Testis (tissue), 3 donors: Measurements from ENCODE around the gene CKMT1B. TPM values are rescaled to one million over a fixed set of nuclear protein-coding genes. Genes with fewer than 3 reads are reported as not detected.
"Not testable (repeated sequence)": the region's sequence is repeated elsewhere in the genome, so short reads cannot be mapped to it uniquely, and the experiment has no call there.

Experiments
- DNase-seq: peaks from one replicate; pipeline ENCODE4 v3.0.0-alpha.2; 2019
- H3K27ac ChIP-seq, 2 donors: fragments of 200-600 bp; sonication (generic); one replicate each; pipeline ENCODE4 v1.5.1; 2019
- H3K27me3 ChIP-seq: fragments of 200-600 bp; sonication (generic); one replicate; pipeline ENCODE4 v1.5.1; 2019
- H3K36me3 ChIP-seq: fragments of 200-600 bp; sonication (generic); one replicate; pipeline ENCODE4 v1.5.1; 2017; ENCODE audit warnings: low read depth; ENCODE audit errors: missing control alignments
- H3K4me1 ChIP-seq: fragments of 200-600 bp; sonication (generic); one replicate; pipeline ENCODE4 v1.5.1; 2019
- H3K4me3 ChIP-seq, 2 donors: fragments of 200-600 bp; sonication (generic); one replicate each; pipeline ENCODE4 v1.5.1; 2017 to 2019
- H3K9me3 ChIP-seq: fragments of 200-600 bp; sonication (generic); one replicate; pipeline ENCODE4 v1.5.1; 2017
- POLR2A ChIP-seq: fragments of 450-650 bp; IDR thresholded peaks from one replicate; pipeline ENCODE4 v1.6.1; 2017; ENCODE audit warnings: antibody characterized with exemption, mild to moderate bottlenecking, moderate library complexity
- WGBS, 2 donors: methylation state at CpG; one replicate each; pipeline ENCODE4 v1.1.5; 2018; 5-methylcytosine and 5-hydroxymethylcytosine counted together
- intact Hi-C: fragments of 100-400 bp; cut with DNase I; formaldehyde crosslinking; loops from one replicate; pipeline ENCODE4 v1.15.1; 2023; ENCODE audit warnings: low total_unique reads
- polyA plus RNA-seq: library from polyadenylated mRNA; stranded (reverse); fragments of 350-450 nt; fragmentation: Illumina TruSeq; extraction: RNeasy Lipid Tissue Mini Kit (QIAGEN cat#74804); gene quantifications from one replicate; pipeline ENCODE4 v1.2.3, GENCODE V29; 2014; ENCODE audit warnings: low read depth, low replicate concordance; ENCODE audit not compliant: insufficient read depth
- small RNA-seq, 2 donors: library from RNA; depleted of rRNA; stranded (forward); fragments of <200 nt; gene quantifications; one replicate each; pipeline ENCODE3, GENCODE V24; 2016
- total RNA-seq, 2 donors: library from RNA; depleted of rRNA; stranded (reverse); fragments of >200 nt; gene quantifications; one replicate each; pipeline ENCODE4 v1.2.3, GENCODE V29; 2016
- TF ChIP-seq, protein P1 (sequence below), 3 experiments: fragments of 450-650 bp in 2 of 3; fragments of 200-600 bp in 1 of 3; sonication (generic) in 1 of 3; IDR thresholded peaks; one replicate each; pipeline ENCODE4 v1.5.1; 2016 to 2019; ENCODE audit warnings: antibody characterized with exemption in 3 of 3, mild to moderate bottlenecking in 2 of 3, moderate library complexity in 1 of 3

CKMT1B gene
- total and polyA plus RNA-seq, 3 donors from 2014 or later, result 0.56 to 0.57 TPM; not detected in 1

DNA sequence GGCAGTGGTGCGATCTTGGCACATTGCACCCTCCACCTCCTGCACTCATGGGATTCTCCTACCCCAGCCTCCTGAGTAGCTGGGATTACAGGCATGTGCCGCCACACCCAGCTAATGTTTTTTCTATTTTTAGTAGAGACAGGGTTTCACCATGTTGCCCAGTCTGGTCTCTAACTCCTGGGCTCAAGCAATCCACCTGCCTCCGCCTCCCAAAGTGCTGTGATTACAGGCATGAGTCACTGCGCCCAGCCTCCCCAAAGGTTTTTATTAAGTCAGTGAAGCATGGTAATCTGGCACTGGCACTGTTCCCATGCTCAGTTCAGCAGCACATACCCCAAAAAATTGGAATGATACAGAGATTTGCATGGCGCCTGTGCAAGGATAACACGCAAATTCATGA, 8.4 kb downstream of the CKMT1B start:
- H3K27me3 ChIP-seq, DNase-seq, H3K4me1 ChIP-seq, H3K4me3 ChIP-seq, H3K27ac ChIP-seq, H3K9me3 ChIP-seq, intact Hi-C loops, H3K36me3 ChIP-seq: not testable (repeated sequence)
- 87 to 88% methylated on average over 6 of the region's 6 CpGs for WGBS, 2 donors

DNA sequence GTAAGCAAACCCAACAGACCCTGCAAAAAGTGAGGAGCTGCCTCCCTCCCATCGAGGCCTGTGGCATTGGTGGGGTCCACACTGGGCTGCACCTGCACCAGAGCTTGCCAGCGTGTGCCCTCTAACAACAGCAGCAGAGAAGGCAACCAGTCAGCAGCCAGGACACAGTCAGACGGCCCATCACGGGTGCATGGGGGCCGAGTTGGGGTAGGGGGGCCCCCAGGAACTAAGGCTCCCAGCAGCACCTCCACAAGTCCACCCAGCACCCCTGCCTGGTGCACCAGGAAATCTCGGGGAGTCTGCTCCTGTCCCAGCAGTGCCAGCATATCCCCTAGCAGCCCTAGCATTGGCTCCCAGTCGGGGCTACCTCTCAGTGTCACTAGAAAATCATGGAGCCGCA, 23.9 kb downstream of the CKMT1B start:
- DNase-seq, H3K9me3 ChIP-seq, H3K36me3 ChIP-seq, H3K27ac ChIP-seq, H3K4me1 ChIP-seq, H3K27me3 ChIP-seq, H3K4me3 ChIP-seq, intact Hi-C loops: not testable (repeated sequence)
- no CpG with 5 or more reads among the region's 8 CpGs for WGBS, 2 donors

DNA sequence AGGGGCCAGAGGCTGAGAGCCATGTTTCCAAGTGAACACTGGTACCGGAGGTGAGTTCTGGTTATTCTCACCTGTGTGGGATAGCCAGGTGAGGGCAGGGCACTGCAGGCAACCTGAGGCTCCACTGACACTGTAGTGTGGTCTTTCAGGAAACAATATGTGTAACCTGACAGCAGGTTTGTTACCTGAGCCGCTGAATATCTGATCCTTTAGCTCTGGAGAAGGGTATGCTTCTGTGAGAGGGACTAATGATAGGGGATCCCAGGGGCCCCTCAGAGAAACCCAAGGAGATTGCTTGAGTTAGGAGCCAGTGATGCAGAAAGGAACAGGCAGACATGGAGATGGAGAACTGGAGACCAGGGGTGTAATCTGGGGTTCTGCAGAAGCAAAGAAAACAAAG, 24.9 kb downstream of the CKMT1B start, which contains the start of gene STRC:
TSS of gene STRC (minus strand) at position 101 of the 400 bp plus-strand sequence. CDS start at position 23, 78 bp downstream.
- H3K27ac ChIP-seq, H3K27me3 ChIP-seq, H3K4me3 ChIP-seq, H3K36me3 ChIP-seq, intact Hi-C loops, DNase-seq, H3K4me1 ChIP-seq, H3K9me3 ChIP-seq: not testable (repeated sequence)
- WGBS, 2 donors, result no CpG with 5 or more reads among the region's 2 CpGs

DNA sequence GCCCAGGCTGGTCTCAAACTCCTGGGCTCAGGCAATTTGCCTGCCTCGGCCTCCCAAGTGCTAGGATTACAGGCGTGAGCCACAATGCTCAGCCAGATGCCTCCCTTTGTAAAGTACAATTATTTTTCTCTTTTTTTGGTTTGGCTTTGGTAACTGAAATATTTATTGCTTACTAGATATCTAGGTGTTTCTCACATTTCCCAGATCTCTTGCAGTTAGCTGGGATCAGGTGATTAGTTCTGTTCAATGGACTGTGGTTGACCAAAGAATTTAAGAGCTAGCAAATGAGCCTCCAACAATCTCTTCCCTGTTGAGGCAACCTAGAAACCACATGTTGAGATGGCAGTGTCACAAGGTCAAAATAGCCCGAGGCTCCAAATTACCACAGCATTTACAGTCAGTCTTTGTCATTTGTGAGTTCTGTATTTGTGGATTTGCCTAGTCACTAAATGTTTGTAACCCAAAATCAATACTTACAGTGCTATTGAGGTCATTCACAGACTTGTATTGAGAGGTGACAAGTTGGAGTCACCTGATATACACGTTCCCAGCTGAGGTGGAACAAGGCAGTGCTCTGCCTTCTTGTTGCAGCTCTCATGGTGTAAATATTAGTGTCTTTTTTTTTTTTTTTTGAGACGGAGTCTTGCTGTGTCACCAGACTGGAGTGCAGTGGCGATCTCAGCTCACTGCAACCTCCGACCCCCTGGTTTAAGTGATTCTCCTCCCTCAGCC, 28.4 kb downstream of the CKMT1B start:
- H3K4me3 ChIP-seq, H3K27ac ChIP-seq, H3K27me3 ChIP-seq, DNase-seq, H3K4me1 ChIP-seq, H3K9me3 ChIP-seq, intact Hi-C loops, H3K36me3 ChIP-seq: not testable (repeated sequence)
- WGBS, 2 donors, result 67 to 78% methylated on average over 5 to 7 of the region's 7 CpGs

DNA sequence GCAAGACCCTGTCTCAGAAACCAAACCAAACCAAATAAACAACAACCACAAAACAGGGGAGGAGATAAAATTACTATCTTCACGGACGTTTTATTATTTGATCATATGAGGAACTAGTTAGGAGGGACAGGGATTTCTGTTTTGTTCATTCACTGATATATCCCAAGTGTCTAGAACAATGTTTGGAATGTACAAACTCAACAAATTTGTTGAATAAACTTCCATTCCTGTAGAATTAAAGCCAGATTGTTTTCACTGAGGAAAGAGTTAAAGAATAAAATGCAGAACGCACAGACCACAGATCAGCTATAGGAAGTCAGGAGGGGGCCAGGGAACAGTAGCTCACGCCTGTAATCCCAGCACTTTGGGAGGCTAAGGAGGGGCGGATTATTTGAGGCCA, 31.3 kb downstream of the CKMT1B start:
- Histone ChIP-seq H3K27ac (no peak overlapping the region), H3K9me3 (no peaks in the 10 kb centered on the region), H3K36me3 (no peaks in the 10 kb centered on the region), H3K4me3 (no peak overlapping the region), H3K4me1 (no peaks in the 10 kb centered on the region), H3K27me3 (no peaks in the 10 kb centered on the region)
- TF ChIP-seq, protein P1, sequence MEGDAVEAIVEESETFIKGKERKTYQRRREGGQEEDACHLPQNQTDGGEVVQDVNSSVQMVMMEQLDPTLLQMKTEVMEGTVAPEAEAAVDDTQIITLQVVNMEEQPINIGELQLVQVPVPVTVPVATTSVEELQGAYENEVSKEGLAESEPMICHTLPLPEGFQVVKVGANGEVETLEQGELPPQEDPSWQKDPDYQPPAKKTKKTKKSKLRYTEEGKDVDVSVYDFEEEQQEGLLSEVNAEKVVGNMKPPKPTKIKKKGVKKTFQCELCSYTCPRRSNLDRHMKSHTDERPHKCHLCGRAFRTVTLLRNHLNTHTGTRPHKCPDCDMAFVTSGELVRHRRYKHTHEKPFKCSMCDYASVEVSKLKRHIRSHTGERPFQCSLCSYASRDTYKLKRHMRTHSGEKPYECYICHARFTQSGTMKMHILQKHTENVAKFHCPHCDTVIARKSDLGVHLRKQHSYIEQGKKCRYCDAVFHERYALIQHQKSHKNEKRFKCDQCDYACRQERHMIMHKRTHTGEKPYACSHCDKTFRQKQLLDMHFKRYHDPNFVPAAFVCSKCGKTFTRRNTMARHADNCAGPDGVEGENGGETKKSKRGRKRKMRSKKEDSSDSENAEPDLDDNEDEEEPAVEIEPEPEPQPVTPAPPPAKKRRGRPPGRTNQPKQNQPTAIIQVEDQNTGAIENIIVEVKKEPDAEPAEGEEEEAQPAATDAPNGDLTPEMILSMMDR (IDR thresholded peaks at IDR 0.05), result no peak
- TF ChIP-seq POLR2A, result no peak
- intact Hi-C loops, result no loop called here
- WGBS, 2 donors, result 34 to 41% methylated on average over 5 of the region's 5 CpGs
- no peak for DNase-seq

DNA sequence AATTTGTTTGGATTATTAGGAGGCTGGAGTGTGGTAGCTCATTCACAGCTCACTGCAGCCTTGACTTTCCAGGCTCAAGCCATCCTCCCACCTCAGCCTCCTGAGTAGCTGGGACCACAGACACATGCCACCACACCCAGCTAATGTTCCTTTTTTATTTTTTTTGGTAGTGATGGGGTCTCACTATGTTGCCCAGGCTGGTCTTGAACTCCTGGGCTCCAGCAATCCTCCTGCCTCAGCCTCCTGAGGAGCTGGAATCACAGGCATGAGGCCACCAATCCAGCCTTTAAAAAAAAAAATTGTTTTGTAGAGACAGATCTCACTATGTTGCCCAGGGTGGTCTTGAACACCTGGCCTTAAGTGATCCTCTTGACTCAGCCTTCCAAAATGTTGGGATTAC, 33.1 kb downstream of the CKMT1B start:
- DNase-seq, H3K4me1 ChIP-seq, intact Hi-C loops: not testable (repeated sequence)

DNA sequence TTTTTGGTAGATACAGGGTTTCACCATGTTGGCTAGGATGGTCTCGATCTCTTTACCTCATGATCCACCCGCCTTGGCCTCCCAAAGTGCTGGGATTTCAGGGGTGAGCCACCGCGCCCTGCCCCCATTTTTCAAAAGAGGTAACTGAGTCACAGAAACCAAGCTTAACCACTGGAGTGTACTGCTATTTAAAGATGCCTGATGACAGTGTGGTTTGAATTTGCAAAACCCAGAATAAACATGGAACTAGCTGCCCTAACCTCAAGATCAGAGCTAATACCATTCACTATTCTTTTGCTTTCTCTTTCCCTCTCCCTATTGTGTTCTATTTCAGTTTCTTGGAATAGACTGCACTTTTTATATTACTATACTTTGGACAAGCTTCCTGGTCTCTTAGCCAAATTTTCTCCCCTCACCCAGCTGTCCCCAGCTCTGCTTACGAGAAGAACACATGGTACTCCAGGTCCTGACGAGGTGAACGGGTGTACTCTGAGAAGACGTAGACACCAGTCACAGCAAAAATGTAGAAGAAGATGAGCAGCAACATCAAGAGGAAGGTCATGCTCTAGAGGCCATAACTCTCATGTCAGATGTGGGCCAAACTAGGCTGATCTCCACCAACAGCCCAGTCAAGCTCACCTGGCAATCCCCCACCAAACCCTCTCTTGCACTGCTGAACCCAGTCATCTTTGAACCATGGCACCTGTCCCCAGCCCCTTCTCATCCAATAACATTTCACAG, 44.8 kb downstream of the CKMT1B start:
- H3K27me3 ChIP-seq, H3K27ac ChIP-seq, intact Hi-C loops, H3K36me3 ChIP-seq, H3K9me3 ChIP-seq, H3K4me1 ChIP-seq, H3K4me3 ChIP-seq, DNase-seq: not testable (repeated sequence)
- WGBS, 2 donors, result 77 to 83% methylated on average over 8 of the region's 8 CpGs

More for the DNA sequence above, 33.1 kb downstream of the CKMT1B start:
- not testable (repeated sequence) for H3K27me3 ChIP-seq, H3K4me3 ChIP-seq, H3K36me3 ChIP-seq, H3K9me3 ChIP-seq, H3K27ac ChIP-seq

Small RNA genes lying within 50 kb of the gene (small RNA-seq; reads per million reads assigned to genes)
- gene PDIA3P2 (0 reads per million in 2 donors), gene RNU6-554P (0 reads per million in 2 donors), gene RNU6-610P (0 reads per million in 2 donors)

Other genes with a start within 250 kb of the CKMT1B start
- gene ZSCAN29, start 223.0 kb upstream of the CKMT1B start, total RNA-seq, result 10 to 100 TPM; 25.3 to 42.8 TPM
- 62.5 TPM for gene ZSCAN29, start 223.0 kb upstream of the CKMT1B start, polyA plus RNA-seq
- 10 to 100 TPM; 13.3 to 20.5 TPM for gene TUBGCP4, start 222.9 kb upstream of the CKMT1B start, total RNA-seq
- gene TUBGCP4, start 222.9 kb upstream of the CKMT1B start, polyA plus RNA-seq, result 18.0 TPM
- 100 to 1,000 TPM; 112 to 133 TPM for gene TP53BP1, start 100.9 kb upstream of the CKMT1B start, total RNA-seq
- 50.0 TPM for gene TP53BP1, start 100.9 kb upstream of the CKMT1B start, polyA plus RNA-seq
- 10 to 100 TPM; 17.7 to 19.1 TPM for gene MAP1A, start 76.4 kb upstream of the CKMT1B start, total RNA-seq
- 11.4 TPM for gene MAP1A, start 76.4 kb upstream of the CKMT1B start, polyA plus RNA-seq
- 100 to 1,000 TPM; 138 to 165 TPM for gene PPIP5K1, start 3.8 kb upstream of the CKMT1B start, total RNA-seq
- 44.9 TPM for gene PPIP5K1, start 3.8 kb upstream of the CKMT1B start, polyA plus RNA-seq
- gene STRC, start 24.8 kb downstream of the CKMT1B start, total RNA-seq, result 10 to 100 TPM; 10.1 to 20.1 TPM
- gene STRC, start 24.8 kb downstream of the CKMT1B start, polyA plus RNA-seq, result 10.6 TPM
- 10 to 100 TPM; 29.7 to 49.6 TPM for gene CATSPER2, start 54.8 kb downstream of the CKMT1B start, total RNA-seq
- 59.0 TPM for gene CATSPER2, start 54.8 kb downstream of the CKMT1B start, polyA plus RNA-seq
- 1 to 10 TPM in 1 of 2 donors, under 1 TPM in 1; 0.68 to 1.2 TPM for gene CKMT1A, start 99.8 kb downstream of the CKMT1B start, total RNA-seq
- gene CKMT1A, start 99.8 kb downstream of the CKMT1B start, polyA plus RNA-seq, result 1.4 TPM
- 100 to 1,000 TPM; 113 to 120 TPM for gene PDIA3, start 152.4 kb downstream of the CKMT1B start, total RNA-seq
- 373 TPM for gene PDIA3, start 152.4 kb downstream of the CKMT1B start, polyA plus RNA-seq
- gene ELL3, start 182.9 kb downstream of the CKMT1B start, total RNA-seq, result 10 to 100 TPM; 16.9 to 18.6 TPM
- gene ELL3, start 182.9 kb downstream of the CKMT1B start, polyA plus RNA-seq, result 66.3 TPM
- gene SERF2, start 198.3 kb downstream of the CKMT1B start, total RNA-seq, result 100 to 1,000 TPM; 823 to 834 TPM
- gene SERF2, start 198.3 kb downstream of the CKMT1B start, polyA plus RNA-seq, result 745 TPM
- gene SERINC4, start 206.2 kb downstream of the CKMT1B start, total RNA-seq, result 10 to 100 TPM in 1 of 2 donors, 1 to 10 TPM in 1; 7.0 to 11.7 TPM
- gene SERINC4, start 206.2 kb downstream of the CKMT1B start, polyA plus RNA-seq, result 11.7 TPM
- 10 to 100 TPM; 15.4 to 35.7 TPM for gene HYPK, start 206.6 kb downstream of the CKMT1B start, total RNA-seq
- 9.6 TPM for gene HYPK, start 206.6 kb downstream of the CKMT1B start, polyA plus RNA-seq
- gene MFAP1, start 230.7 kb downstream of the CKMT1B start, total RNA-seq, result 10 to 100 TPM; 22.5 to 28.6 TPM
- gene MFAP1, start 230.7 kb downstream of the CKMT1B start, polyA plus RNA-seq, result 29.2 TPM
- gene WDR76, start 233.0 kb downstream of the CKMT1B start, total RNA-seq, result 10 to 100 TPM in 1 of 2 donors, 1 to 10 TPM in 1; 7.9 to 16.9 TPM
- 9.5 TPM for gene WDR76, start 233.0 kb downstream of the CKMT1B start, polyA plus RNA-seq